ENCODE results near the gene CDH20. TPM values are rescaled to one million over a fixed set of nuclear protein-coding genes. Genes with fewer than 3 reads are reported as not detected.

The CDH20 gene
- total RNA-seq, 2 donors from 2014 or later = 0.14 to 0.19 TPM

DNA sequence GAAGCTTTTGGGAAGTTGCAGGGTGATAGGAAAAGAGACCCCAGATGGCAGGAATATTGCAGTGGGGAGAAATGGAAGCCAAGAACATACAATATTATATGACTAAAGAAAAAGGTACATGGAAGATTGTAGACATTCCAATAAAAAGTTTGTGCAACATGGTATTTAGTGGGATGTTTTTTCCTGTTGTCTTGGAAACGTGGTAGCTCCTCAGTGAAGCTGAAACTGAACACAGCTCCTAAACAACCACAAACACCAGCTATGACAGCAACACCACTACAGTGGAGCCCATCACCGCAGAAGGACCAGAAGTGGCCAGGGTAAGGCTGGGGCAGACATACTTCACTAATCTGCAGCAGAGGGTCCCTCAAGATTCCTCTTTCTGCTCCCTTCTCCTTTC lies 246.8 kb downstream of the CDH20 start:
- H3K9me3 Mint-ChIP-seq = no peaks in the 10 kb centered on the region
- H3K36me3 Mint-ChIP-seq (ENCODE audit: insufficient read depth in 2 of 2) = no peaks in the 10 kb centered on the region
- no peak for ATAC-seq (replicated peaks in 1 of 2)
- no peak for DNase-seq
- peaks cover 10% of the 10 kb centered on the region for H3K4me1 Mint-ChIP-seq (ENCODE audit: low read depth)
- peaks cover 62% of the 10 kb centered on the region for H3K27me3 Mint-ChIP-seq (ENCODE audit: low read depth)
- no peak overlapping the region for H3K27ac Mint-ChIP-seq
- no peak overlapping the region for H3K4me3 Mint-ChIP-seq

DNA sequence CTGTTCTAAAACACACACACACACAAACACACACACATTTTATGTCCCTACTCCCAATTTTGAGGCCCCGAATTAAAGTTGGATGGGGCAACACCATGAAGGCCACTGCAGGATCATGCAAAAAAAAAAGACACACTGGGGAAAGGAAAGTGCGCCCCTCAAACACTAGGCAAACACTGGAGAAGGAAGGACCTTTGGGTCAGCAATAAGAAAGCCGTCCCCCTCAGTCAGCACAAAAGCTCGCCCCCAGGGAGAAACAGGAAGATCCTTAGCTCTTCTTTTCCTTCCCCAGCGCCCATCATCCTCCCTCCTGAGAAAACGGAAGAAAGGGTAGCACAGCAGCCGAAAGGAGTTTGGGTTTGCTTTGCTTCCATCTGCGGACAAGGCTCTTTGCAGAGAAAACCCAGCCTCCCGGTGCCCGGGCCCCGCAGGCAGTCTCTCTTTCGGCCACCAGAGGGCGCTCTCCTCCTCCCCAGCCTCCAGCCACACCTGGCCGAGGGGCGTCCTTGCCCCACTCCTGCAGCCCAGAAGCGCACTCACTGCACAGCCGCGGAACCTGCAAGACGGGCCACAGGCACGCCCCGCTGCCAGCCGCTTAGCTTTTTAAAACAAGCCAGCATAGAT lies 248.5 kb downstream of the CDH20 start:
- peak overlapping the region; percentile 13 to 32 for H3K4me3 Mint-ChIP-seq

DNA sequence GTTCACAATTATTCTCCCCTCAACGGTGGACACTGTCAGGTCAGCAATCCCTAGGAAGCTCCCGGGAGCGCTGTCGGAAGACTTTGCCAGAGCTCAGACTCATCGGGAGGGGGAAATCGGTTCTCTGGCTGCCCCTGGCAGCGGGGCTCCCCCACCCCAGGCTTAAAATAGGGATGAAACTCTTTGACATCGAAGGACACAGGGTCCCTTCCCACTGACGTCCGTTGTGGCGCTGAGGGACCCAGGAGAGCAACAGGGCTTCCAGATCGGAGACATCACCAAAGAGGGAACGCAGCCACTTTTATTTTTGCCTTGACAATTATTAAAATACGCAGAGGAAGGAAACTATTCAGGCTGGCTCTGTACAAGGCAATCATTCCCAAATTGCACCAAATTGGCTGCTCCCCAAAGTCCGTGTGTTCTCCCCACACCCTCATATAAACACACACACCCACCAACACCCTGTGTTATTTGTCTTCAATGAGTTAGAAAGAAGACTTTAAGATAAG lies 249.0 kb downstream of the CDH20 start:
- no peak overlapping the region for H3K27ac Mint-ChIP-seq

More for the DNA sequence above, 248.5 kb downstream of the CDH20 start:
- no peaks in the 10 kb centered on the region for H3K36me3 Mint-ChIP-seq (ENCODE audit: insufficient read depth in 2 of 2)
- peak; percentile 77 to 82 for ATAC-seq (replicated peaks in 1 of 2)
- no peaks in the 10 kb centered on the region for H3K9me3 Mint-ChIP-seq
- peaks cover 62% of the 10 kb centered on the region for H3K27me3 Mint-ChIP-seq (ENCODE audit: low read depth)
- peak; percentile 67 to 76 for DNase-seq
- H3K4me1 Mint-ChIP-seq (ENCODE audit: low read depth) = peaks cover 10% of the 10 kb centered on the region
- H3K27ac Mint-ChIP-seq = no peak overlapping the region

GRCh38 chr18:61583548-61583947 lies 250.3 kb downstream of the CDH20 start:
- H3K27ac Mint-ChIP-seq = no peak overlapping the region
- no peak for ATAC-seq (replicated peaks in 1 of 2)
- H3K4me1 Mint-ChIP-seq (ENCODE audit: low read depth) = peaks cover 10% of the 10 kb centered on the region
- no peaks in the 10 kb centered on the region for H3K36me3 Mint-ChIP-seq (ENCODE audit: insufficient read depth in 2 of 2)
- H3K4me3 Mint-ChIP-seq = no peak overlapping the region
- H3K27me3 Mint-ChIP-seq (ENCODE audit: low read depth) = peaks cover 47% of the 10 kb centered on the region
- no peak for DNase-seq
- H3K9me3 Mint-ChIP-seq = no peaks in the 10 kb centered on the region

More for the DNA sequence above, 249.0 kb downstream of the CDH20 start:
- Mint-ChIP-seq H3K27me3 (ENCODE audit: low read depth) (peaks cover 58% of the 10 kb centered on the region), H3K4me1 (ENCODE audit: low read depth) (peaks cover 10% of the 10 kb centered on the region), H3K36me3 (ENCODE audit: insufficient read depth in 2 of 2) (no peaks in the 10 kb centered on the region), H3K4me3 (peak overlapping the region; percentile 13 to 32), H3K9me3 (no peaks in the 10 kb centered on the region)
- DNase-seq (no peak), ATAC-seq (replicated peaks in 1 of 2) (no peak)

DNA sequence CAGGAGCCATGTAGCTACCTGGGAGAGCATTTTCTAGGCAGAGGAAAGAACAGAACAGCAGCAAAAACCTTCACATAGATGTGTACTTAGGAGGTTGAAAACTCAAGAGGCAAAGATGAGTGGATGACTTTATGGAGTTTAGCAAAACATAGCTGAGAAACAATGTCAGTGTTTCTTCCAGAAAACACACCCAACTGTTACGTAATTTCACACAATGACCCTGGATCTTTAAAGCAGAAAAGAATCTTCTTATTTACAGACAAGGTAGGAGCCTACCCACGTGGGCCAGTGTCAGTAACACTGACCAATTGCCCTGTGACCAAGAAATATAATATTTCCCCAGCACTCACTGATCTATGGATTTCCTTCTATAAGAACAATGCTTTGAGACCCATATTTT lies 254.6 kb downstream of the CDH20 start:
- Mint-ChIP-seq H3K27ac (no peak overlapping the region), H3K36me3 (ENCODE audit: insufficient read depth in 2 of 2) (no peaks in the 10 kb centered on the region), H3K9me3 (no peaks in the 10 kb centered on the region), H3K4me1 (ENCODE audit: low read depth) (no peaks in the 10 kb centered on the region), H3K27me3 (ENCODE audit: low read depth) (peaks cover 19% of the 10 kb centered on the region), H3K4me3 (no peak overlapping the region)
- ATAC-seq (replicated peaks in 1 of 2) (no peak), DNase-seq (no peak)

DNA sequence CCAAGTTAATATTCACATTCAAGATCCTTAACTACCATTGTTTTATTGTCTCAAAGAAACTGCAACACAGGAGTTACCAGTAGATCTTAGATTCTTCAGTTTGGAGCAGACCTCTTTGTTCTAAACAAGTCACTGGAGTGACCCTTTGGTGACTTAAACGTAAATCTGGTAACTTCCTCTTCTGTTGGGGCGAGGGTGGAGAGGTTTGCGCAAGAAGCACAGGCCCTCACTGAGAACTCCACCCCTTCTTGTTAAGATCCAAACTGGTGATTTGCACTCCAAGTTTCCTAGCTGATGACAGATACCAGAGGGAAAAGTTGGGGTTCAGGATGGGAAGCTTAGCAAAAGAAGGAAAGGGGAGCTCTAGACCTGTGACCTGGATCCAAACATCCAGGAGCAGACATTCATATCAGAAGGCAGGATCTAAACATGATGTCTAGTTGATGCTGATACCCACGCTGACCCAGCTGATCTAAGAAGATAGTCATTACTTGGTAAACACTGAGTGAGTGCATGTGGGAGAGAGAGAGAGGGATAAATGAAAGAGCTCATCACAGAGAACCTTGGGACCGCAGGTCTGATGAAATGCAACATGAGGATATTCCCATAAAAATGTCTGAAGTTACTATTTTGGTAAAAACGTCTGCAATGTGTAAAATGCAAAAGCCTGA lies 256.0 kb downstream of the CDH20 start:
- Mint-ChIP-seq H3K27ac (no peak overlapping the region), H3K27me3 (ENCODE audit: low read depth) (peaks cover 24% of the 10 kb centered on the region), H3K4me3 (no peak overlapping the region), H3K36me3 (ENCODE audit: insufficient read depth in 2 of 2) (no peaks in the 10 kb centered on the region), H3K4me1 (ENCODE audit: low read depth) (no peaks in the 10 kb centered on the region), H3K9me3 (no peaks in the 10 kb centered on the region)
- DNase-seq (no peak), ATAC-seq (replicated peaks in 1 of 2) (no peak)

DNA sequence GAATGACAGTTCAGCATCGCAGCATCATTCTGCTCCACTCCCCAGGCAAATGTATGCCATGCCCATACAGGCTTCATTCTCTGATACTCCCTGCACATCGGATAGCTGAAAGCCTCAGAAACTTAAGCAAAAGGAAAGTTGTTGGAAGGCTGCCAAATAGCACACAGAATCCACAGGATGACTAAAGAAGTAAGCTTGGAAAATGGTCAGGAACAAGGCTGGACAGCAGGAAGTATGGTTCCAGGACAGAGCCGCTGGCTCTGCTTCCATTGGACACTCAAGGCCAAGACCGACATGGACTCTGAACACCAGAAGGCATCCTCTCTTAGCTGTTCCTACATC lies 256.5 kb downstream of the CDH20 start:
- Mint-ChIP-seq H3K4me3 (no peak overlapping the region), H3K27ac (no peak overlapping the region), H3K36me3 (ENCODE audit: insufficient read depth in 2 of 2) (no peaks in the 10 kb centered on the region), H3K27me3 (ENCODE audit: low read depth) (peaks cover 24% of the 10 kb centered on the region), H3K9me3 (no peaks in the 10 kb centered on the region), H3K4me1 (ENCODE audit: low read depth) (no peaks in the 10 kb centered on the region)
- ATAC-seq (replicated peaks in 1 of 2) (no peak), DNase-seq (no peak)

DNA sequence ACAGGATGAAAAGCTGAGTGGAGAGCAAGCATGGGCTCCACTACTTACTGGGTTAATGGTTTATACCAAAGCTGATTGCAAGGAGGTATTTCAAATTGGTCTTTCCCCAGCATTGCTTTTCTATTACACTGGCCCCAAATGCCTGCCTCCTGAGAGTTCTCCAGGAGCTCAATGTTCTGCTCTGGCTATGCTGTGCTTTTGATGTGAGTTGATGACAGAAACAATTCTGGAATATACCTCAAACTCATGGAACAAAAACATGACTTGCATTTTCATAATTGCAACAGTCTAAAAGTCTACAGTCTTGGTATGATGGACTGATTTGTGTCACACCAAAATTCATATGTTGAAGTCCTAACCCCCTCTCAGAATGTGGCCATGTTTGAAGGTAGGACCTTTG lies 258.0 kb downstream of the CDH20 start:
- DNase-seq (no peak), ATAC-seq (replicated peaks in 1 of 2) (no peak)
- Mint-ChIP-seq H3K4me3 (no peak overlapping the region), H3K27ac (no peak overlapping the region), H3K9me3 (no peaks in the 10 kb centered on the region), H3K36me3 (ENCODE audit: insufficient read depth in 2 of 2) (no peaks in the 10 kb centered on the region), H3K4me1 (ENCODE audit: low read depth) (no peaks in the 10 kb centered on the region), H3K27me3 (ENCODE audit: low read depth) (peaks cover 14% of the 10 kb centered on the region)

DNA sequence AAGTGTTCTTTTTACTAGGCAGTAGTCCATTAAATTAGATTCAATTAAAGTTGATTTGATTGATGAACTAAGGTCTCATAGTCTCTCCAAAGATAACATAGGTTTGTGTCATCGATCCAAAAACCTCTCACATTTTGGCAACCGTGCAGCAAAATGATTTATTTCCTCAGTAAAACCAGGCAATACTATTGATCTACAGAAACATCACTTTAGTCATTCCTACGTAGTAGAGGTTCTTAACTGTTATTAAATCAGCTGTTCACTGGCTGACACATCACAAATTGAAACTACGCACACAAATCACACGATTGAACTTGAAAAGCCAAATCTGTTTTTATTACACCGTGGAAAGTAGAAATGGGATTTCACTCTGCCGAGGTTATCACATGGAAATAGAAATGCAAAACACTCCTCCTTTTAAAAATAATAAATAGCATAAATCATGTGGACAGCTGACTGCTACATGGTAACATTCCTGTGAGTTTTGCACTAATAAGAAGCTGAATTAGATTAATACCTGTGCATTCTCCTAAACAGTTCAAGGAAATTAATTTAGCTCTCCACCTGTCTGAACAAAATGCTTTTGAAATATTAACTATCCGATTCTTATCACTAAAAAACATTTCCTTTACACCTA lies 262.5 kb downstream of the CDH20 start:
- Mint-ChIP-seq H3K36me3 (ENCODE audit: insufficient read depth in 2 of 2) (no peaks in the 10 kb centered on the region), H3K27ac (no peak overlapping the region), H3K4me1 (ENCODE audit: low read depth) (no peaks in the 10 kb centered on the region), H3K4me3 (no peak overlapping the region), H3K9me3 (no peaks in the 10 kb centered on the region), H3K27me3 (ENCODE audit: low read depth) (peaks cover 19% of the 10 kb centered on the region)
- ATAC-seq (replicated peaks in 1 of 2) (no peak), DNase-seq (no peak)

DNA sequence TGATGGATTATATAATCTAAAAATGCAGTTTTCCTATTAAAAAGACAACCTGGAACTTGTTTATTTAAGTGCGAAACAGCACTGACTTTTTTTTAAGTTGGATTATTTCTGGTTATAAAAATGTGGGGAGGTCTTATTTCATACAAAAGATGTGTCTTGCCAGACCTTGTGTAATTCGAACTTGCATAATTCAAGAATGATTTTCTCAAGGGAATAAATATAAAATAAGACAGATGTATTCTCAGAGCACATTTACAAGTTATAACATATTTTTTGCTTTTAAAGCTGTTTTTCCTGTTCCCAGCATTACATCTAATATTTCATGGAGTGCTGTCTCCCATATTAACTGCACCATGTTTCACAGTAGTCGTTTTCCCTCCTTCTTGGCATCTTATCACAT lies 263.1 kb downstream of the CDH20 start:
- Mint-ChIP-seq H3K4me3 (no peak overlapping the region), H3K27me3 (ENCODE audit: low read depth) (peaks cover 20% of the 10 kb centered on the region), H3K36me3 (ENCODE audit: insufficient read depth in 2 of 2) (no peaks in the 10 kb centered on the region), H3K27ac (no peak overlapping the region), H3K9me3 (no peaks in the 10 kb centered on the region), H3K4me1 (ENCODE audit: low read depth) (no peaks in the 10 kb centered on the region)
- ATAC-seq (replicated peaks in 1 of 2) = no peak
- DNase-seq = no peak

DNA sequence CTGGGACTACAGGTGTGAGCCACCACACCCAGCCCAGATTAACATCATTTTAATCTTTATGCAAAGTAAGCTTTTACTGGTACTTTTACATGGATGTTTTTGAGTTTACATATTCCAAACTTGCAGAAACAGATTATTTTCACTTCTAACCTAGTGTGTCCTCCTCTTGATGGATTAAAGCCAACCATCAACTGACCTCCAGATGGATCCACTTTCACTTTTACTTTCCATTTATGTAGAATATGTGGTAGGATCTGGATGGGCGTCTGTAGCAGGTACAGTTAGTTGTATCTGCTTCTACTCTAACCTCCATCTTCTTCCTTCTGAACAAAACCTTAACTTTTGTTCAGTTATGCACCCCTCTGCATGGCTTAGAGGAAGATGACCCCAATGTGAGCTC lies 264.1 kb downstream of the CDH20 start:
- Mint-ChIP-seq H3K36me3 (ENCODE audit: insufficient read depth in 2 of 2) (no peaks in the 10 kb centered on the region), H3K27ac (no peak overlapping the region), H3K4me3 (no peak overlapping the region), H3K27me3 (ENCODE audit: low read depth) (peaks cover 20% of the 10 kb centered on the region), H3K9me3 (no peaks in the 10 kb centered on the region), H3K4me1 (ENCODE audit: low read depth) (no peaks in the 10 kb centered on the region)
- ATAC-seq (replicated peaks in 1 of 2) (no peak), DNase-seq (no peak)

DNA sequence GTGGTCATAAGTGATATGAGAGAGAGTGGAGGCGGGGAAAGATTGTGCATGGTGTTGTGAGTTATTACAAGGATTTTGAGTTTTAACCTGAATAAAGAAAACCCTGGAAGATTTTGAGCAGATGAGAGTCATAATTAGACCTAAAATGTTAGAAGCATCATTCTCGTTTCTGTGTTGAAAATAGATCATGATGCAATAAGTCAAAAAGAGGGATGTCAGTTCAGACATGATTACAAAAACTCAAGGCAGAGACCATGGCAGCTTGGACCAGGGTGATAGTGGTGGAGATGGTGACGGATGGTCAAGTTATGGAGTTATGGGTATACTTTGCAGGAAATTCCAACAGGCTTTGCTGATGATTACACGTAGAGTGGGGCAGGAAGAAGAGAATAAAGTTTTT lies 267.2 kb downstream of the CDH20 start:
- no peak for DNase-seq
- H3K27ac Mint-ChIP-seq = no peak overlapping the region

GRCh38 chr18:61602836-61603235 lies 269.6 kb downstream of the CDH20 start:
- H3K4me1 Mint-ChIP-seq (ENCODE audit: low read depth) = no peaks in the 10 kb centered on the region
- peaks cover 45% of the 10 kb centered on the region for H3K27me3 Mint-ChIP-seq (ENCODE audit: low read depth)
- no peaks in the 10 kb centered on the region for H3K36me3 Mint-ChIP-seq (ENCODE audit: insufficient read depth in 2 of 2)
- no peaks in the 10 kb centered on the region for H3K9me3 Mint-ChIP-seq
- DNase-seq (no peak), ATAC-seq (replicated peaks in 1 of 2) (no peak)
- no peak overlapping the region for H3K27ac Mint-ChIP-seq
- no peak overlapping the region for H3K4me3 Mint-ChIP-seq

More for the DNA sequence above, 267.2 kb downstream of the CDH20 start:
- Mint-ChIP-seq H3K9me3 (no peaks in the 10 kb centered on the region), H3K4me3 (no peak overlapping the region), H3K36me3 (ENCODE audit: insufficient read depth in 2 of 2) (no peaks in the 10 kb centered on the region), H3K4me1 (ENCODE audit: low read depth) (no peaks in the 10 kb centered on the region), H3K27me3 (ENCODE audit: low read depth) (peaks cover 30% of the 10 kb centered on the region)
- ATAC-seq (replicated peaks in 1 of 2) = no peak
